ENCODE measurements around the gene IQGAP3.
"Not testable (repeated sequence)": the region's sequence is repeated elsewhere in the genome, so short reads cannot be mapped to it uniquely, and the experiment has no call there.

IQGAP3 gene, protein sequence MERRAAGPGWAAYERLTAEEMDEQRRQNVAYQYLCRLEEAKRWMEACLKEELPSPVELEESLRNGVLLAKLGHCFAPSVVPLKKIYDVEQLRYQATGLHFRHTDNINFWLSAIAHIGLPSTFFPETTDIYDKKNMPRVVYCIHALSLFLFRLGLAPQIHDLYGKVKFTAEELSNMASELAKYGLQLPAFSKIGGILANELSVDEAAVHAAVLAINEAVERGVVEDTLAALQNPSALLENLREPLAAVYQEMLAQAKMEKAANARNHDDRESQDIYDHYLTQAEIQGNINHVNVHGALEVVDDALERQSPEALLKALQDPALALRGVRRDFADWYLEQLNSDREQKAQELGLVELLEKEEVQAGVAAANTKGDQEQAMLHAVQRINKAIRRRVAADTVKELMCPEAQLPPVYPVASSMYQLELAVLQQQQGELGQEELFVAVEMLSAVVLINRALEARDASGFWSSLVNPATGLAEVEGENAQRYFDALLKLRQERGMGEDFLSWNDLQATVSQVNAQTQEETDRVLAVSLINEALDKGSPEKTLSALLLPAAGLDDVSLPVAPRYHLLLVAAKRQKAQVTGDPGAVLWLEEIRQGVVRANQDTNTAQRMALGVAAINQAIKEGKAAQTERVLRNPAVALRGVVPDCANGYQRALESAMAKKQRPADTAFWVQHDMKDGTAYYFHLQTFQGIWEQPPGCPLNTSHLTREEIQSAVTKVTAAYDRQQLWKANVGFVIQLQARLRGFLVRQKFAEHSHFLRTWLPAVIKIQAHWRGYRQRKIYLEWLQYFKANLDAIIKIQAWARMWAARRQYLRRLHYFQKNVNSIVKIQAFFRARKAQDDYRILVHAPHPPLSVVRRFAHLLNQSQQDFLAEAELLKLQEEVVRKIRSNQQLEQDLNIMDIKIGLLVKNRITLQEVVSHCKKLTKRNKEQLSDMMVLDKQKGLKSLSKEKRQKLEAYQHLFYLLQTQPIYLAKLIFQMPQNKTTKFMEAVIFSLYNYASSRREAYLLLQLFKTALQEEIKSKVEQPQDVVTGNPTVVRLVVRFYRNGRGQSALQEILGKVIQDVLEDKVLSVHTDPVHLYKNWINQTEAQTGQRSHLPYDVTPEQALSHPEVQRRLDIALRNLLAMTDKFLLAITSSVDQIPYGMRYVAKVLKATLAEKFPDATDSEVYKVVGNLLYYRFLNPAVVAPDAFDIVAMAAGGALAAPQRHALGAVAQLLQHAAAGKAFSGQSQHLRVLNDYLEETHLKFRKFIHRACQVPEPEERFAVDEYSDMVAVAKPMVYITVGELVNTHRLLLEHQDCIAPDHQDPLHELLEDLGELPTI (N-terminal part only)

DNA sequence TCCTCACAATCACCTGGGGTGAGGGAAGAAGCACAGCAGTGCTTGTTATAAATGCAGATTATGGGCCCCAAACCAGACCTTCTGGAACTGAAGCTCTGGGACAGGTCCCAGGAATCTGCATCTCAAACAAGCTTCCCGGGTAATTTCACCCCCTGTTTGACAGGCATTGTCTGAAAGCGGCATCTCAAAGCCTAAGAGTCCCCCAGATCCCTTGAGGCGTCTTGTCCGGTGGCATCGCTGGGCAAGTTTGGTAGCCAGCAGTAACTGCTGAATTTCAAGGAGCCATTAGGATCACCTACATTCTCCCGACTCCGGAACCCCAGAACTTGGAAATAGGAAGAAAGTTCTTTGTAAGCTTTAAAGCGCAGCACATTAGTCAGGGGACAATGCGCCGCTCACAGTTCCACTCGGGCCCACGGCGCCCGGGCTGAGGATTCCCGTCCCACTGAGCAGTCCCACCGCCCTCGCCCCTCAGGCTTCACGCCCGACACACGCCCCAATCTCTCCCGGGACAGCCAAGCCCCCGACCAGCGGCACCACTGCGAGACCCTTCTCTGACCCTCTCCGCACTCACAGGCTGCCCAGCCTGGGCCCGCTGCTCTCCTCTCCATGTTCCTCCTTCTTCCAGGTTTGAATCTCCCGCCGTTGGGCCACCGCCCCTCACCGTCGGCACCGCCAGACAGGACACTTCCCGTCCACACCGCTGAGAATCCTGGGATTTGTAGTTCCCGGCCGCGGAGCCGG, at the start of gene IQGAP3:
TSS of gene IQGAP3 (minus strand) at position 647 of the 744 bp plus-strand sequence. CDS start at position 611, 36 bp downstream.
- DNase-seq (ENCODE audit: low read depth), result peak; percentile 69

DNA sequence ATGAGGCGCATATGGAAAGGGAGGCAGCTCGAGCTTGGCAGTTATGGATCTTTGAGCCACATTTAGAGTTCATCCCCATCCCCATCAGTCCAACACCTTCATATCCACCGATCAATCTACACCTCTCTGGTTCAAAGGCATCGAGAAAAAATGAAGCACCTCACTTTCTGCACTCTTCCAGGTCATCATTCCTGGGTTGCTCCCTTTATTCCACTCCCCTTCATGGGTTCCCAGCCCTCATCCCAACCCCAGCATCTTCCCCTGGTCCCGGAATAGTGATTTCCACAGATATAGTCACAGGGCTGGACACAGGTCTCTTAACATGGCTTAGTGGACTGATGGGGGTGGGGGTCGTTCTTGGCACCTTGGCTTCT, 47.2 kb upstream of the IQGAP3 start:
- no peak for DNase-seq (ENCODE audit: low read depth)

DNA sequence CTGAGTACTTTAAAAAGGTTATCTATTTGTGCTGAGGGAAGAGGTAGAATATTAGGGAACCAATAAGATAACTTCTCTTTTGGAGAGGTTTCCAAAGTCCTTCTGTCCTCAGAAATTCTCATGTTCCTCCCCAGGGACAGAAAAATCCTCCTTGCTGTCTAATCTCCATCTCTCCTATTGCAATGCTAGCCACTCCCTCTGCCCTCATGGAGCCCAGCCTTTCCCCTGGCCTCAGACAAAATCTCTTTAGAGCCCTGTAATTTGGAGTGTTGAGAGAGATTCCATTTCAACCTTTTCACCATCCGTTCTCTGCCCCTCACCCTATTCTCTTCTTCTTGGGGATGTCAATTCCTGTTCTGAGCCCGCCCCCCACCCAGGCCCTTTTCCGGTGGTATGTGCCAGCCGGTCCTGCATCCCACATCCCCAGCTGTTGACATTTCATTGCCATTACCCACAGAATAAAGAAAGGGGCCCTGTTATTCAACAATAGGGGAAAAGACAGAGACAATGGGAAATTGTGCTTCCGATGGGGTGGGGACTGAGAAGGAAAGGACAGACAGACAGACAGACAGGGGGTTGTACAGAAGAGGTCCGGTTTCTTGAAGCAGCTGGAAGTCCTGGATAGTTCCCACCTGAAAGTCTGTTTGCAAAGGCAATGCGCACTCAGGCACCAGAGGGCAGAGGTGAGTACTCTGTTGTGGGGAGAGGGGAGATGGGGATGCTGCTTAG, 46.7 kb upstream of the IQGAP3 start, which contains the start of gene HAPLN2:
TSS of gene HAPLN2 (plus strand) at position 563 of the 729 bp plus-strand sequence. CDS start 4,076 bp downstream, outside the sequence.
- no peak for DNase-seq (ENCODE audit: low read depth)

DNA sequence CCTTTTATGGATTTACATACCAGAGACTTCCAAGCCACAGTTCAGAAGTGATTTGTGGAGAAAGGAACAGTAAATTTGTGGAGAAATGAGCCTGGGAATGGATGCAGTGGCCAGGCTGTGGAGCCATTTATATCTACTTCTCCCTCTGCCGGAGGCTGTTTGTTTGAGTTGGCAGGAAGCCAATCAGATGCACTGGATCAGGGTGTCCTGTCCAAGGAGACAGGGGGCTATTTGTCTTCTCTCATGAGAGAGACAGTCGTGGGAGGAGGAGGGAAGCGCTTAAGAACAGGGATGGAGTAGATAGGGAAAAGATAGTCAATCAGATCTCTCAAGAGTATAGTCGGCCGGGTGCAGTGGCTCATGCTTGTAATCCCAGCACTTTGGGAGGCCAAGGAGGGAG, 44.1 kb upstream of the IQGAP3 start:
- DNase-seq (ENCODE audit: low read depth), result no peak

DNA sequence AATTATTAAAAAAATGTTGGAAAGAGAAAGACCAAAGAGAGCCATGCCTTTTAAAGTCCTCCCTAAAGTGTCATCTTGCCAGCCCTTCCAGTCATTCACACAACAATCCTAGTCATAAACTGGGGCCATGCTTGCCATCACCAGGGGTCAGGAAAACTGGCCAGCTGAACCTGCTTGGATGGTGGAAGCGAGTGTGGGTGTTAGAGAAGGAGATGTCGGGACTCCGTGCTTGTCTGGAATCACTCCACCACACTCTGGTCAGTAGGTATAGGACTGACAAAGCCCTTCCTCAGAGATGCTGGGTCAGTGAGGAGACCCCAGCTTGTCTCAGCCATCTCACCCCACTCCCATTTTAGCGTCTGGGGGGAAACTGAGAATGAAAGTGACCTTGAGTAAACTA, 43.6 kb upstream of the IQGAP3 start:
- no peak for DNase-seq (ENCODE audit: low read depth)

DNA sequence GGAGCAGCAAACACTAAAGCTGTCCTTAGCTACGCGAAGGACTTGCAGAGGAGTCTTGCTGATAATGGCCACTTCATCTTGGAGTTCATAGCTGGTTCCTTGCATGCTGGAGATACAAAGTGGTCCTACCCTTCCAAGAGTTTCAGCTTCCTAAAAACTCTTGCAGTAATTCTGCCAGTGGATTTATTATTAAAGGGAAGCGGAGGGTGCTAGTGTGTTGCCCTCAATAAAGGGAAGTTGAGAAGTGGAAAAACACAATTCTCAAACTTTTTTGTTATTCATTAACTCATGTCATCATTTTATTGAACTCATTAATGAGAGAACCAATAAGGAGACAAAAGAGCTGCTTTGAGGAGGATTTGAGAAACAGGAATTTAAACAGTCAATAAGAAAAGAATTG, 40.3 kb upstream of the IQGAP3 start:
- DNase-seq (ENCODE audit: low read depth), result no peak

DNA sequence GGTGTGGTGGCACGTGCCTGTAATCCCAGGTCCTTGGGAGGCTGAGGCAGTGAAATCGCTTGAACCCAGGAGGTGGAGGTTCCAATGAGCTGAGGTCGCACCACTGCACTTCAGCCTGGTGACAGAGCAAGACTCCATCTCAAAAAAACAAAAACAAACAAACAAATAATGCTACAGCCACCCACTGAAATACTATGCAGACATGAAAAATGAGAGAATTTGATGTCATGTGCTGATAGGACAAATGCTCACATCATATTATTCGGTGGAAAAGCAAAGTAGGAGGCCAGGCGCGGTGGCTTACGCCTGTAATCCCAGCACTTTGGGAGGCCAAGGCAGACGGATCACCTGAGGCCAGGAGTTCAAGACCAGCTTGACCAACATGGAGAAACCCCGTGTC, 37.7 kb upstream of the IQGAP3 start:
- not testable (repeated sequence) for DNase-seq (ENCODE audit: low read depth)

DNA sequence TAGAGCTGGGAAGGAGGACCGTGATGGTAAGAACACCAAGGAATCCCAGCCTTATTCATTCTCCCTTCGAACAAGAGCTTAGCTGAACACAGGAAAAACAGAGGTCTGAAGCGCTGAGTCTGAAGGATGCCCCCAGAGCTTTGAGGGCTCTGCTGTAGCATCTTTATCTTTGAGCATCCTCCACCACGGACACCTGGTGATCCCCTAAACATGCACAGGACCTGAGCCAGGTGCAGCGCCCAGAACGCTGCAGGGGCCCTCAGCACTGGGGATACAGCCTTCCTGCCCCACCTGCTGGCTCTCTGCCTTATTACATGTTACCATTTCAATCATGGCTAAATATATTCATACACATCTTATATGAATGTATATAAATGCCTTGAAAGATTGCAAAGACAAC, 36.6 kb upstream of the IQGAP3 start:
- DNase-seq (ENCODE audit: low read depth), result no peak

DNA sequence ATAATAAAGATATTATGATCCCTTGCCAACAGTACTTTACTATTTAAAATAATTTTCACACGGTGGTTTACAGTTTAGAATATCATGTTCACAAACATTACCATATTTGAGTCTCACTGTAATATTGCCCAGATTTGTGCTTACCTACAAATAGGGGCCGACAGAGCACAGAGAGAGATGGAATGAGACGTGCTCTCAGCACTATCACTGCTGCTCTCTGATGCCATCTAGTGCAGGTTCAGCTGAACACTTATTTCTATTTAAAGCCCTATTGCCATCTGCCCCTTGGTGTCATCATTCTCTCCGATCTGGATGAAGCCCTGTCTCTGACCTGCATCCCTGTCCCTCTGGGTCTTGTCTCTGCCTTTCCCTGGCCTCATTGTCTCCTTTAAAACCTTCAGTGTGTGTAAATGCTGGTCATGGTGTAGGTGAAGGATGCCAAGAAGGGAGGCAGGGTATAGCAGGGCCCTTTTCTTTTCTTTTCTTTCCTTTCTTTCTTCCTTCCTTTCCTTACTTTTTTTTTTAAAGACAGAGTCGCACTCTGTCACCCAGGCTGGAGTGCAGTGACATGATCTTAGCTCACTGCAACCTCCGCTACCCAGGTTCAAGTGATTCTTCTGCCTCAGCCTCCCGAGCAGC, 35.8 kb upstream of the IQGAP3 start:
- peak; percentile 74 for DNase-seq (ENCODE audit: low read depth)

DNA sequence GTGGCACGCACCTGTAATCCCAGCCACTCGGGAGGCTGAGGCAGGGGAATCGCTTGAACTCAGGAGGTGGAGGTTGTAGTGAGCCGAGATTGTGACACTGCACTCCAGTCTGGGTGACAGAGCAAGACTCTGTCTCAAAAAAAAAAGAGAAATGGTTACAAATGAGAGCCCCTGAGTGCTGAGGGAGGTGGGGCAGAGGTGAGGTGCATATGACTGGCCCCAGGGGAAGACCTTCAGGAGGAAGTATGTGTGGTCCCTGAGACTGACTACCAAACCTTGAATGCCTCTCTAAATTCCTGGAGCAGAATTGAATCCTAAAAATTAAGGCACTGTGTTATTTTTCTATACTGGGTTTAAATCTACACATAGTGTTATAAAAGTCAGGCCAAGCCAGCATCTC, 35.0 kb upstream of the IQGAP3 start:
- DNase-seq (ENCODE audit: low read depth), result not testable (repeated sequence)

DNA sequence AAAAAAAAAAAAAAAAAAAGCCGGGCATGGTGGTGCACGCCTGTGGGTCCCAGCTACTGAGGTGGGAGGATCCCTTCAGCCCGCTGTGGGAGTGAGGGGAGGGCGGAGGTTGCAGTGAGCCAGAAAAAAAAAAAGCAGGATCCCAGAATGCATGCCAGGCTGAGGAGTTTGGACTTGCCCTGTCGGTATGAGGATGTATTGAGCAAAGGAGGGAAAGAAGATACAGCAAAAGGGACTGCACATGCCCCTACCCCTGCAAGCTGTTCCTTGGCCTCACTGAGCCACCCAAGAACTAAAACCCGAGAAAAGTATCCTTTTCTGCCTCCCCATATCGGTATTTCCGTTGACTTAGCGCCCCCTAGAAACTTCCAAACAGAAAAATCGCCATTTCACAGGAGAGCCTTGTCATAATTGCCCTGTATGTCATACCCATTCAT, 30.2 kb upstream of the IQGAP3 start:
- no peak for DNase-seq (ENCODE audit: low read depth)

DNA sequence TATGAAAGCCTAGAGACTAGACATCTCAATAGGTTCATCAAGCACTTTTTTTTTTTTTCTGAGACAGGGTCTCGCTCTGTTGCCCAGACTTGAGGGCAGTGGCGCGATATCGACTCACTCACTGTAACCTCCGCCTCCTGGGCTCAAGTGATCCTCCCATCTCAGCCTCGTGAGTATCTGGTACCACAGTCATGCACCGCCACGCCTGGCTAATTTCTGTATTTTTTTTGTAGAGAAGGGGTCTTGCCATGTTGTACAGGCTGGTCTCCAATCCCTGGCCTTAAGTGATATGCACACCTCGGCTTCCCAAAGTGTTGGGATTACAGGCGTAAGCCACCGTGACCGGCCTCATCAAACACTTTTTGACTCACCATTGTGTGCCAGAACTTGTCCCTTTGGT, 29.5 kb upstream of the IQGAP3 start:
- no peak for DNase-seq (ENCODE audit: low read depth)

DNA sequence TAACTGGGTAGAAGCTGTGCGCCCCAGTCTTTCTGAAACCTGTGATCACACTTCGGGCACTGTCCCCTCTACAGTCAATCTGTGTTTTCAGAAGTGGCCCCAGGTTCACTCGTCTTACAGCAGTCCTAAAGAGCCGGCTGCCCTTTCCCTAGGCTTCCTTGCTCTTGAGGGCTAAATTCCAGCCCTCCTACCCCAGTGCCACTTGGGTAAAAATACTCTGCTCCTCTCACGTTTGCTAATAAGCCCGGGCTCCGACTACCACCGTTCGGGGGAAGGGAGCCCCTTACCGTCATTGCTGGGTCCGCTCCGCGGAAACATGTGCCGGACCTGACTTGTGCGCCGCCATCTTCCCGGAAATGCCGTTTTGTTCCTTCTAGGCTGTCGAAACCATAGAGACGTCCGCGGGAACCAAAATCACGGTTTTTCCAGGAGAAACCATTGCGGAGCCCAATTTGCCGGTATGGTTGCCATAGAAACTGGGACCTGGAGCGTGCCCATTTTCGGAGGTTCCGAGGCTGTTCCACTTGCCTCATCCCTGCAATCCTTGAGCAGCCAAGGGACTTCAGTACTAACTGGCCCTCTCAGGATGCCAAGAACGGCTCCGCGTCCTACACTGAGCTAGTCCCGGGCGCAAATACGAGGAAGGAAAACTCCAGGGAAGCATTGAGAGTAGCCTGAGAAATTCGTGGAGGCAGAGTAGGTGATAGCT, 28.9 kb upstream of the IQGAP3 start, which contains the start of gene GPATCH4:
TSS of gene GPATCH4 (minus strand) at position 358 of the 709 bp plus-strand sequence.
- DNase-seq (ENCODE audit: low read depth), result peak; percentile 90

DNA sequence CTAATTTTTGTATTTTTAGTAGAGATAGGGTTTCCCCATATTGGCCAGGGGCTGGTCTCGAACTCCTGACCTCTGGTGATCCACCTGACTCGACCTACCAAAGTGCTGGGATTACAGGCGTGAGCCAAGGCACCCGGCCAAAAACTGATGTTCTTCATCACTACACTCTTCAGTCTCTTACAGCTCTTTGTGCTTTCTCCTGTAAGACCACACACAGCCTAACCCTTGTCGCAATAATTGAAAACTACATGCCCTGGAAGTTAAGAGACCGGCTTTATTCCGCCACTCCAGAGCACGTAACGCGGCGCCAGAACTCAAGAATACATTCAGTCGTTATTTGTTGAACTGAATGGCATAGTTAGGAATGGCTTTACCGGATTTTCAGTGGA, 28.4 kb upstream of the IQGAP3 start:
- no peak for DNase-seq (ENCODE audit: low read depth)

DNA sequence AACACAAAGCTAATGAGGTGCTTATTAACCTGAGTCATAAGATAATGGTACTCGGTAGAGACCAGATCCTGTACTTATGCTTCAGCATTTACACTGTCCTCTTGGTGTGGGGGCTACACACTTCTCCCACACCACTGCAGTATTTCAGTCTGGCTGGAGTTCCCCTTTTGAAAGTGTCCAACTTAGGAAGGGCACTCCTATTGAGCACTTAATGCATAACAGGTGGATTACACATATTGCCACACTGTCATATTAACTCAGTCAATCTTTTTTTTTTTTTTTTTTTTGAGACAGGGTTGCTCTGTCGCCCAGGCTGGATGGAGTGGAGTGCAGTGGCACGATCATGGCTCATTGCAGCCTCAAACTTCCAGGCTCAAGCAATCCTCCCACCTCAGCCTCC, 27.4 kb upstream of the IQGAP3 start:
- DNase-seq (ENCODE audit: low read depth), result no peak

DNA sequence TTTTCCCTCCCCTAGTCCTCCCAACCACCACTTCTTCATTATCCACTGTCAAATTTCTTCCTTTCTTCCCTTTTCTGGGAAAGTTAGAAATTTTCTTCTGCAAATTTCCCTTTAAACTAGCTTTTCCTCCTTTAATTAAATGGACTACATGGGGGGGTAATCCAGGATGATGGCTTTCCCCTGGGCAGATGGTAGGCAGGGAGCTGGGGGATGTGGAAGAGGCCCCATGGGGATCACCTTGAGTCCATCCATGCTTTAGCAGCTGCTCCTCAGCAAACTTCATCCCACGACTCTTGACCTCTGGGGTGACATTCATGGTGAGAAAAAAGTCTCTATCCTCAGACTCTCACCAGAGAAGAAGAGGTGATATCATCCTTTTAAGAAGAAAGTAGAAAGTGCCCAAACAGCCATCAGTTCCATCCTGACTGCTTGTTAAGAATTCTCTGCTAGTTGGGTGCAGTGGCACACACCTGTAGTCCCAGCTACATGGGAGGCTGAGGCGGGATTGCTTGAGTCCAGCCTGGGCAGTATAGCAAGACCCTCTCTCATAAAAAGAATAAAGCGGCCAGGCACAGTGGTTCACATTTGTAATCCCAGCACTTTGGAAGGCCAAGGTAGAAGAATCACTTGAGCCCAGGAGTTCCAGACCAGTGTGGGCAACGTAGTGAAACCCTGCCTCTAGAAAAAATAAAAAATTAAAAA, 26.5 kb upstream of the IQGAP3 start:
- DNase-seq (ENCODE audit: low read depth), result no peak

DNA sequence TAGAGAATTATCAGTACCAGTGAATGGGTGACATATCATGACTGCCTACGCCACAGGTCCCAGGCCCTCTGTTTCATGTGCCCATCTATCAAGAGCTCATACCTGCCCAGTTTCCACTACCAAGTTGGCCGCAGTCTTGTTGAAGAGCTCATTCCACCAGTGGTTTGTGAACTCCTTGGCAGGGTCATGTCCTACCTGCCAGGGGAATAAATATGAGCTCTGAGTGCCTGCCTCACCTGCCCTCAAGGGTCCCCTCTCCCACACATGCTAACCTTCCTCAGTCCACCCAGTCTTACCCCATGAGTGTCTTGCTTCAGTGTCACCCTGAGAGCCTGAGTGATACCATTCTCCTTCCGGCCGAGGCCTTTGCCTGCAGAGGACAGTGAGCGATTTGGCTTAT, 25.8 kb upstream of the IQGAP3 start:
- no peak for DNase-seq (ENCODE audit: low read depth)

DNA sequence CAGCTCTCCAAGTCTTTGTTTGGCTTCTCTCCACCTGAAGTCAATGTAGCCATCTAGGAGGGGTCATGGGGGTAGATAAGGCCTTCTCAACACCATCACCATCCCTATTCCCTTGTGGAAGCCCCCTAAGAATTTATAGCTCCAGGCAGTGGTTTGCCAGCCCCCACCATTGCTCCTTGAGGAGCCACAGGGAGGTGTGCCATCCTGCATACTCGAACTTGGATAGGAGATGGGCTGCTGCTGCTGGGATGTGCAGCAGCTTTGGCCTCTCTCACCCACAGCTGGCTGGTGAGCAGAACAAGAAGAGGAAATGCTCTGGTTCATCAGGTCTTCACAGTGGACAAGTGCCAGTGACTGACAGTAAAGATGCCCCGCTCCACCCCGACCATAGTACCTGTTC, 24.1 kb upstream of the IQGAP3 start:
- DNase-seq (ENCODE audit: low read depth), result no peak

DNA sequence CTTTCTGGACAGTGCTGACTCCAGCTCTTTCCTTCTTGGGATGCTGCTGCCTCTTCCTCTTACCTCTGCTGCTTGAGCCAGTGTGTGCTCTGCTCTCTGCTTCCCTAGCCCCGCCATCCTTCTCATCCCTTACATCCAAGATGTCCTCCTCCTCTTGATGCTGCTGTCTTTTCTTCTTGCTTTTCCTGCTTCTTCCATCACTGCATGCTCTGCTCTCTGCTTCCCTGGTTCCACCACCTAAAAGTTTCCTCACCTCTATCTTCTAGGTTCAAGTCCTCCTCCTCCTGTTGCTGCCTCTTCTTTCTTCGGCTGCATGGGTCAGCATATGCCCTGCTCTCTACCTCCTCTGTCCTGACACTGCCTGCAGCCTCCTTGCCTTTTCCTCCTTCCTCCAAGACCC, 22.7 kb upstream of the IQGAP3 start:
- DNase-seq (ENCODE audit: low read depth), result no peak

Data from fibroblast of the conjunctiva (primary cell).